HL-60 (cell line): Measurements from ENCODE around the gene TBC1D5.

Experiments used
- DNase-seq, 2 experiments: peaks; one replicate each; pipeline ENCODE4 v3.0.0-alpha.2; 2010 to 2020; ENCODE audit warnings: low read depth in 1 of 2, low spot score in 1 of 2
- H3K27ac ChIP-seq: fragments of 250-450 bp; sonication (Bioruptor Pico); replicated peaks from 2 replicates; pipeline ENCODE4 v1.5.1; 2020; ENCODE audit warnings: mild to moderate bottlenecking, moderate library complexity
- H3K27me3 ChIP-seq: fragments of 250-450 bp; sonication (Bioruptor Pico); 2 replicates; pipeline ENCODE4 v1.5.1; 2021; ENCODE audit warnings: mild to moderate bottlenecking, moderate library complexity; ENCODE audit not compliant: insufficient read depth, poor library complexity, severe bottlenecking
- H3K4me3 ChIP-seq: replicated peaks from 2 replicates; pipeline ENCODE4 v1.5.1; 2011; ENCODE audit warnings: mild to moderate bottlenecking, control low read depth, low read length; ENCODE audit not compliant: insufficient read depth
- CTCF ChIP-seq: IDR thresholded peaks from one replicate; pipeline ENCODE4 v1.5.1; 2011; ENCODE audit warnings: low read length, control low read depth, inconsistent platforms; ENCODE audit not compliant: insufficient read depth
- GABPA ChIP-seq: IDR thresholded peaks from 2 replicates; pipeline ENCODE4 v1.6.1; 2012; ENCODE audit warnings: low read depth
- POLR2AphosphoS5 ChIP-seq: IDR thresholded peaks from 2 replicates; pipeline ENCODE4 v1.6.1; 2012; ENCODE audit warnings: low read depth
- REST ChIP-seq: IDR thresholded peaks from 2 replicates; pipeline ENCODE4 v1.6.1; 2012; ENCODE audit warnings: low read depth; ENCODE audit not compliant: insufficient replicate concordance
- SPI1 ChIP-seq: IDR thresholded peaks from 2 replicates; pipeline ENCODE4 v1.6.1; 2012; ENCODE audit warnings: low read depth, mild to moderate bottlenecking, borderline replicate concordance

TBC1D5 gene

GRCh38 chr3:17562845-17563244, 179.6 kb downstream of the TBC1D5 start:
- H3K27ac ChIP-seq = no peak overlapping the region
- no peak overlapping the region for H3K4me3 ChIP-seq
- no peak for TF ChIP-seq SPI1
- TF ChIP-seq POLR2AphosphoS5 = no peak
- no peak for TF ChIP-seq GABPA
- no peak for TF ChIP-seq REST
- no peak for TF ChIP-seq CTCF
- H3K27me3 ChIP-seq = no peaks in the 10 kb centered on the region
- DNase-seq = no peak

- DNase-seq = no peak
- TF ChIP-seq REST (no peak), CTCF (no peak), POLR2AphosphoS5 (no peak), SPI1 (no peak), GABPA (no peak)
- H3K4me3 ChIP-seq = no peak overlapping the region
These were observed 183.9 kb downstream of the TBC1D5 start for GRCh38 chr3:17558565-17558964.

GRCh38 chr3:17557749-17558463, 184.5 kb downstream of the TBC1D5 start:
- H3K27ac ChIP-seq = no peak overlapping the region
- DNase-seq = no peak
- H3K27me3 ChIP-seq = no peaks in the 10 kb centered on the region
- TF ChIP-seq GABPA (no peak), REST (no peak), CTCF (no peak), SPI1 (no peak), POLR2AphosphoS5 (no peak)
- H3K4me3 ChIP-seq = no peak overlapping the region

More at GRCh38 chr3:17558565-17558964, 183.9 kb downstream of the TBC1D5 start:
- H3K27ac ChIP-seq = no peak overlapping the region
- no peaks in the 10 kb centered on the region for H3K27me3 ChIP-seq
